ENCODE measurements around the gene C2CD4D.

C2CD4D gene

GRCh38 chr1:151835596-151835995, 4.0 kb downstream of the C2CD4D start:
- no peak for DNase-seq (ENCODE audit: low read depth in 2 of 3, low spot score in 2 of 3)

GRCh38 chr1:151834239-151834638, 5.4 kb downstream of the C2CD4D start:
- DNase-seq (ENCODE audit: low read depth in 2 of 3, low spot score in 2 of 3) = no peak

DNA sequence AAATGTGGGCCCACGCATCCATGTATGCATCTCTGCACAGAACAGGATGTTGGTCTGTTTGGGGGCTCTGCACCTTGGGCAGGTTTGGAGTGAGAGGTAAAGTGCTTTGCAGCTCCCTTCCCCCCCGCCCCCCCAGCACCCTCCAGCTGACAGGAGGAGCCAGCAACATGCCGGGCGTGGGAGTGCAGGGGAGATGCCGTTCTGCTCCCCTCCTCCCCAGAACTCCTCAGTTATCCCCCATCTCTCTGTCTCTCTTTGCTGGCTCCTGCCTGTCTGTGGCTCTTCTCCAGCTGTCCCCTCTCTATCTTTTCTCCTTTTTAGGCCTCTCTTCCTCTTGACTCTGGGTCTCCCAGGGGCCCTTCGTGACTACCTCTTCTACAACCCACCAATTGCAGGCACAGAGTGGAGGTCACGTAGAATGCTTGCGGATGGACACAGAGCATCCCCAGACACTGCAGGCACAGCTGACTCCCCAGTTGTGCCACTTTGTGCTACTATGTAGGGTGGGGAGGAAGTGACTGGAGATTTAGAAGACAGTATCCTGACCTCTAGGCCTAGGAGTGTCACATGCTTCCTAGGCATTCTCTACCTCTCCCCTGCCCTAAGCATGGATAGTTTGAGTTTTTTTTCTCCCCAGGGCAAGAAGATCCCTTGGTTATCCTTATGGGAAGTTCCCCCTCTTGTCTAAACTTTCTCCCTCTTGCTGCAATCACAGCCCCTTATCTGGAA, 6.3 kb downstream of the C2CD4D start:
- DNase-seq (ENCODE audit: low read depth in 2 of 3, low spot score in 2 of 3) = no peak

GRCh38 chr1:151832318-151832980, 7.2 kb downstream of the C2CD4D start:
- DNase-seq (ENCODE audit: low read depth in 2 of 3, low spot score in 2 of 3) = no peak

DNA sequence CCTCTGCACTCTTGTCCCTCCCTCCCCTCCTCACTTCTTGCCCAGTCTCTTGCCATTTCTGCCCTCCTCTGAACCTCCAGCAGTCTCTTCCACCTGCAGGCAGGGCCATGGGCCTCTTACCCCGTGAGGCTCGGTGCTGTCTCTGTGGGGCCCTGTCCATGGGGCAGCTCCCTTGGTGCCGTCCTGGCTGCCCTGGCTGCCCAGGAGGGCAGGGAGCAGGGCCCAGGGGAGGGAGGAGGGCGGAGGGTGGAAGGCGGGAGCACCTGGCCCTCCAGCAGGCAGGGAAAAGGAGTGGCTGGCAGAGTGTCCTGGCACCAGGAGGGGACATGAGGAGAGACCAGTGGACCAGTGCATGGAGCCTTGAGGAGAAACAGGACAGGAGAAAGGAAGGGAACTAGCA, 8.0 kb downstream of the C2CD4D start, which contains the start of gene RORC:
TSS of gene RORC (minus strand) at position 198 of the 400 bp plus-strand sequence. CDS start at position 160, 38 bp downstream.
- no peak for DNase-seq (ENCODE audit: low read depth in 2 of 3, low spot score in 2 of 3)

DNA sequence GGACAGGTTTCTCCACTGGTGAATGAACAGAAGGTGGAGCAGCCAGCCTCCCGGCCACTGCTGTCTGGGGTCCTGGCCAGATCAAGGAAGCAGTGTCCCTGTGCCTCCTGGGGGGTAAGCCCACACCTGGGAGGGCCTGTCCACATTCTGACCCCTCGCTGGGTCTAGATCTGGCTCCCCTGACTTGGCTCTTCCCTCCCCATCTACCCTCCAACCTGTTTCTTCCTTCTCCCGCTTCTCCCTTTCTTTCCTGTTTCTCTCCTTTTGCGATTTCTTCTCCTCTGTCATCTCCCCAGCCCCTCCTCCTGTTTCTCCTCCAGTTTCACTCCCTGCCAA, 8.4 kb downstream of the C2CD4D start:
- DNase-seq (ENCODE audit: low read depth in 2 of 3, low spot score in 2 of 3) = no peak

GRCh38 chr1:151830055-151830454, 9.6 kb downstream of the C2CD4D start:
- no peak for DNase-seq (ENCODE audit: low read depth in 2 of 3, low spot score in 2 of 3)

DNA sequence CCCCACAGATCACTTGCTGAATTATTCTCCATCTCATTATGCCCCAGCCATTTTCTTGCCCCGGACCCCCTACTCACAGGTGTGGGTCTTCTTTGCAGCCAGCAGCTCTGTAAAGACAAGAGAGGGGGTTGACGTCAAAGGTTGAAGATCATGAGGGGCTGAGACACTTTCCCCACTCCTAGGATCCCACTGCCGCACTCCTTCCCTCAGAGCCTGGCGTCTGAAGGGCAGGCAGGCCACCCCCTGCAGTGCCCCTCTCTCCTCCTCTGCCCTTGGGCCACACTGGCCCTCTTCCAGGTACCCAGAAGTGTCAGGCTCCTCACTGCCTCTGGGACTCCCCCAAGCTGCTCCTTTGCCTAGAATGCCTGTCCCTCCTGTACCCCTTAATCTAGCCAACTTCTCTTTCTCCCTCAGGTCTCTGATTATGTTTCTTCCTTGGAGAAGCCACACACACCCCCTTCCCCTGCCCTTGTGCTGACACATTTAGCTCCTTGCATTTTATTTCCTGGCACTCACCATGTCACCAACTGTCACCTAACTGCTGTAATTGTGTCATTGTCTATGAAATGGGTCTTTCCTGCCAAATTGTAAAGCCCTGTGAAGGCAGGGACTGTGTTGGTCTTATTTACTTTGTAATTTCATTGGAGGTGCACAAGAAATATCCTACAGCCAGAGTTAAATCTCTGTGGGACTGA, 10.1 kb downstream of the C2CD4D start:
- DNase-seq (ENCODE audit: low read depth in 2 of 3, low spot score in 2 of 3) = no peak

DNA sequence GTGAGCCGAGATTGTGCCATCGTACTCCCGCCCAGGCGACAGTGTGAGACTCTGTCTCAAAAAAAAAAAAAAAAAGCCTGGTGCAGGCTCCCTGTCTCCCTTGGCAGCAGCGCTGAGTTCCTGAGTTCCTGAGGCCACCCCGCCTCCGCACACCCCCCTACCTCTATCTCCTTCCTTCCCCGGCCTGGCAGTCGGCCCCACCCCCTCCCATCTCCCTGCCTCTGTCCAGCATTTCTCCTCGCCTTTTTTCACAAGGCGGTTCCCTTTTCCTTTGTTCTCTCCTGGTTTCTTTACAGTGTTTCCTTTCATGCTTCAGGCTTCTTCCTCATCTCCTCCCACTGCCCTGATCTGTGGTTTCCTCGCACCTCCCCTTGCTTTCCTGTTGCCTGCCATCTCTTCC, 10.7 kb downstream of the C2CD4D start:
- DNase-seq (ENCODE audit: low read depth in 2 of 3, low spot score in 2 of 3) = no peak

GRCh38 chr1:151827853-151828252, 11.8 kb downstream of the C2CD4D start:
- no peak for DNase-seq (ENCODE audit: low read depth in 2 of 3, low spot score in 2 of 3)

GRCh38 chr1:151825751-151826660, 13.6 kb downstream of the C2CD4D start:
- DNase-seq (ENCODE audit: low read depth in 2 of 3, low spot score in 2 of 3) = peak in 1 of 3 experiments; percentile 26

GRCh38 chr1:151825204-151825603, 14.4 kb downstream of the C2CD4D start:
- DNase-seq (ENCODE audit: low read depth in 2 of 3, low spot score in 2 of 3) = no peak

GRCh38 chr1:151823175-151823574, 16.4 kb downstream of the C2CD4D start:
- no peak for DNase-seq (ENCODE audit: low read depth in 2 of 3, low spot score in 2 of 3)

GRCh38 chr1:151822404-151822803, 17.2 kb downstream of the C2CD4D start:
- DNase-seq (ENCODE audit: low read depth in 2 of 3, low spot score in 2 of 3) = peak in 1 of 3 experiments; percentile 44

GRCh38 chr1:151820940-151821339, 18.7 kb downstream of the C2CD4D start:
- no peak for DNase-seq (ENCODE audit: low read depth in 2 of 3, low spot score in 2 of 3)

- DNase-seq (ENCODE audit: low read depth in 2 of 3, low spot score in 2 of 3) = no peak
Measured at GRCh38 chr1:151819976-151820623, 19.5 kb downstream of the C2CD4D start.

DNA sequence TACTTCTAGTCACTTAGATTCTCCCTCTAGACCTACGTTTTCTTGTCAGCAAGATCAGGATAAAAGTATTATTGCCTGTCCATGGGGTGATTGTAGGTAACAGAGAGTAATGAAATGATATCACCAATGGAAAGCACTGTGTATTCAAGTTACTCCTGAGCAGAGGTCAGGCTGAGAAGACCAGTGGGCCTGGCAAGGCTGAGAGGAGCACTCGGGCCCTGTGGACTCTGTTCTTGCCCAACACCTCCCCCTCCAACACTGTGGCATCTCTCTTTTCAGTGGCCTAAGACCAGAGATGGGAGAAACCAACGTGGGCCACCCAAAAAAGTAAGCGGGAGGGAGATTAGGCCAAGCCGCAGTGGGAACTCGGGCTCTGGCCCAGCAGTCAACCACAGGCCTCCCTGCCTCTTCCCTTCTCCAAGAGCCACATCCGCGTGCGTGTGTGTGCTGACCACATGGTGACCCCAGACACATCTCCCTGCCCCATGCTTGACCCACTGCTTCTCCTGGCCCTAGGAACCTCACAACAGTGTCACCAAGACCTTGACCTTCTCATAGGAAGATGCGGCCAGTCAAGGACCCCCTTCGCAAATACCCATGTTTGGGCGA, 20.3 kb downstream of the C2CD4D start:
- no peak for DNase-seq (ENCODE audit: low read depth in 2 of 3, low spot score in 2 of 3)

DNA sequence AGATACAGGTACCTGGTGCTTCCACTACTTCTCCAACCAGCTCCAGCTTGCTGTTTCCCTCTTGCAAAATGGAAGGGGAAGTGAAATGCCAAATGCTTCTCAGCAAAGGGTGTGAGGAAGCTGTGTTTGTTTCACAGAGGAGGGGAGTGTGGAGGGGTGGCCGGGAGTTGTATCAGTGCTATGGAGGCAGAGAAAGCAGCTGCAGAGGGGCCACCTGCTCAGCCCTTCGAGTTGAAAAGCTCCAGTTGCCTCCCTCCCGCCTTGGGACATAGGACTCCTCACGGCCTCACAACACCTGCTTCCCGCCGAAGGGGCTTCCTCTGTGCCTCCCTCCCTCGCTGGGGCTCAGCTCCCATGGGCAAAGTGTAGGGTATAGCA, 22.3 kb downstream of the C2CD4D start:
- DNase-seq (ENCODE audit: low read depth in 2 of 3, low spot score in 2 of 3) = no peak

DNA sequence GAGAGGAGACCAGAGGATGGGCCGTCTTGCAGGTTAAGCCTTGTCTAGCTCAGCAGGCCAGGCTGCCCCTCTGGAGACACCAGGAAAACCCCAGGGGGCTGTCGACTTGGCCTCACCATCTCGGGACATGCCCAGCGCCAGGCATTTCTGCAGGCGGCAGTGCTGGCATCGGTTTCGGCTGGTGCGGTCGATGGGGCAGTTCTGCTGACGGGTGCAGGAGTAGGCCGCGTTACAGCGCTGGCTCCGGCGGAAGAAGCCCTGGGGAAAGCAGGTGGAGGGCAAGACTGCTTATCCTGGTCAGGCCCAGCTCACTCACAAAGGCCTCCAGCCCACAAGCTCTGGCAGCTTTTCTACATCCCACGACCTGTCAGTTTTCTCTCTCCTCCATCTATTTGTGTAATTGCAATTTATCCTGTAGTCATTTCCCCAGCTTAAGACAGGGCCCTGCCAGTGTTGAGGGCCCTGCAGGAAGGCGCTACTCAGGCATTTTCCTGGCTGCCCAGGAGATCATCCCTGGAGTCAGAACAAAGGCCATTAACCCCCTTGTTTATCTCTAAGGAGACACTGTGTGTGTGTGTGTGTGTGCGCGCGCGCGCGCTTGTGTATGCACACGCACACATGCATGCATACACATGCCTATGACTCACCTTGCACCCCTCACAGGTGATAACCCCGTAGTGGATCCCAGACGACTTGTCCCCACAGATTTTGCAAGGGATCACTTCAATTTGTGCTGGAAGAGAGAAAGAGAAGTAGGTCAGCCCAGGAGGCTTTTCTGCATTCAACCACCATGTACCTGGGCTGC, 22.9 kb downstream of the C2CD4D start:
- no peak for DNase-seq (ENCODE audit: low read depth in 2 of 3, low spot score in 2 of 3)
